ENCODE measurements around the gene FBXL3.
"Not testable (repeated sequence)": the region's sequence is repeated elsewhere in the genome, so short reads cannot be mapped to it uniquely, and the experiment has no call there.

FBXL3 gene

GRCh38 chr13:76969488-76970365 is 57.2 kb downstream of the FBXL3 start:
- Histone ChIP-seq H3K9me3 (ENCODE audit: low read length) (no peaks in the 10 kb centered on the region), H3K27me3 (ENCODE audit: insufficient read depth, low read length) (no peaks in the 10 kb centered on the region), H3K4me3 (ENCODE audit: low read length) (no peak overlapping the region), H3K4me1 (ENCODE audit: insufficient read depth, low read length) (no peaks in the 10 kb centered on the region), H3K36me3 (ENCODE audit: insufficient read depth, low read length) (no peaks in the 10 kb centered on the region), H2AFZ (ENCODE audit: low read depth, low read length) (no peak overlapping the region)

- Histone ChIP-seq H3K27me3 (ENCODE audit: insufficient read depth, low read length) (no peaks in the 10 kb centered on the region), H3K36me3 (ENCODE audit: insufficient read depth, low read length) (no peaks in the 10 kb centered on the region), H3K4me3 (ENCODE audit: low read length) (no peak overlapping the region), H2AFZ (ENCODE audit: low read depth, low read length) (no peak overlapping the region), H3K4me1 (ENCODE audit: insufficient read depth, low read length) (no peaks in the 10 kb centered on the region), H3K9me3 (ENCODE audit: low read length) (no peaks in the 10 kb centered on the region)
Observed at GRCh38 chr13:76968041-76968440, 58.9 kb downstream of the FBXL3 start.

GRCh38 chr13:76967031-76967430 is 59.9 kb downstream of the FBXL3 start:
- H3K4me1 ChIP-seq (ENCODE audit: insufficient read depth, low read length): no peaks in the 10 kb centered on the region
- no peaks in the 10 kb centered on the region for H3K9me3 ChIP-seq (ENCODE audit: low read length)
- no peak overlapping the region for H2AFZ ChIP-seq (ENCODE audit: low read depth, low read length)
- H3K4me3 ChIP-seq (ENCODE audit: low read length): no peak overlapping the region
- H3K36me3 ChIP-seq (ENCODE audit: insufficient read depth, low read length): no peaks in the 10 kb centered on the region
- H3K27me3 ChIP-seq (ENCODE audit: insufficient read depth, low read length): no peaks in the 10 kb centered on the region

GRCh38 chr13:76965759-76966421 is 61.1 kb downstream of the FBXL3 start:
- Histone ChIP-seq H2AFZ (ENCODE audit: low read depth, low read length) (no peak overlapping the region), H3K9me3 (ENCODE audit: low read length) (no peaks in the 10 kb centered on the region), H3K36me3 (ENCODE audit: insufficient read depth, low read length) (no peaks in the 10 kb centered on the region), H3K4me1 (ENCODE audit: insufficient read depth, low read length) (no peaks in the 10 kb centered on the region), H3K27me3 (ENCODE audit: insufficient read depth, low read length) (no peaks in the 10 kb centered on the region), H3K4me3 (ENCODE audit: low read length) (no peak overlapping the region)

- not testable (repeated sequence) for H3K27me3 ChIP-seq (ENCODE audit: insufficient read depth, low read length); H3K4me3 ChIP-seq (ENCODE audit: low read length); H3K9me3 ChIP-seq (ENCODE audit: low read length); H3K4me1 ChIP-seq (ENCODE audit: insufficient read depth, low read length); H3K36me3 ChIP-seq (ENCODE audit: insufficient read depth, low read length); H2AFZ ChIP-seq (ENCODE audit: low read depth, low read length)
Observed at GRCh38 chr13:76959734-76960133, 67.2 kb downstream of the FBXL3 start.

GRCh38 chr13:76958841-76959432 is 68.0 kb downstream of the FBXL3 start:
- H3K4me1 ChIP-seq (ENCODE audit: insufficient read depth, low read length): no peaks in the 10 kb centered on the region
- H3K27me3 ChIP-seq (ENCODE audit: insufficient read depth, low read length): no peaks in the 10 kb centered on the region
- H3K9me3 ChIP-seq (ENCODE audit: low read length): no peaks in the 10 kb centered on the region
- no peak overlapping the region for H2AFZ ChIP-seq (ENCODE audit: low read depth, low read length)
- no peaks in the 10 kb centered on the region for H3K36me3 ChIP-seq (ENCODE audit: insufficient read depth, low read length)
- no peak overlapping the region for H3K4me3 ChIP-seq (ENCODE audit: low read length)

GRCh38 chr13:76955661-76956060 is 71.3 kb downstream of the FBXL3 start:
- H3K36me3 ChIP-seq (ENCODE audit: insufficient read depth, low read length): no peaks in the 10 kb centered on the region
- no peaks in the 10 kb centered on the region for H3K4me1 ChIP-seq (ENCODE audit: insufficient read depth, low read length)
- no peak overlapping the region for H3K4me3 ChIP-seq (ENCODE audit: low read length)
- no peaks in the 10 kb centered on the region for H3K9me3 ChIP-seq (ENCODE audit: low read length)
- no peaks in the 10 kb centered on the region for H3K27me3 ChIP-seq (ENCODE audit: insufficient read depth, low read length)
- H2AFZ ChIP-seq (ENCODE audit: low read depth, low read length): no peak overlapping the region
